Measurements from ENCODE around the gene EVA1A.

The EVA1A gene

GRCh38 chr2:75540994-75541393 is 19.7 kb downstream of the EVA1A start:
- no peak for DNase-seq (ENCODE audit: low read depth)

DNA sequence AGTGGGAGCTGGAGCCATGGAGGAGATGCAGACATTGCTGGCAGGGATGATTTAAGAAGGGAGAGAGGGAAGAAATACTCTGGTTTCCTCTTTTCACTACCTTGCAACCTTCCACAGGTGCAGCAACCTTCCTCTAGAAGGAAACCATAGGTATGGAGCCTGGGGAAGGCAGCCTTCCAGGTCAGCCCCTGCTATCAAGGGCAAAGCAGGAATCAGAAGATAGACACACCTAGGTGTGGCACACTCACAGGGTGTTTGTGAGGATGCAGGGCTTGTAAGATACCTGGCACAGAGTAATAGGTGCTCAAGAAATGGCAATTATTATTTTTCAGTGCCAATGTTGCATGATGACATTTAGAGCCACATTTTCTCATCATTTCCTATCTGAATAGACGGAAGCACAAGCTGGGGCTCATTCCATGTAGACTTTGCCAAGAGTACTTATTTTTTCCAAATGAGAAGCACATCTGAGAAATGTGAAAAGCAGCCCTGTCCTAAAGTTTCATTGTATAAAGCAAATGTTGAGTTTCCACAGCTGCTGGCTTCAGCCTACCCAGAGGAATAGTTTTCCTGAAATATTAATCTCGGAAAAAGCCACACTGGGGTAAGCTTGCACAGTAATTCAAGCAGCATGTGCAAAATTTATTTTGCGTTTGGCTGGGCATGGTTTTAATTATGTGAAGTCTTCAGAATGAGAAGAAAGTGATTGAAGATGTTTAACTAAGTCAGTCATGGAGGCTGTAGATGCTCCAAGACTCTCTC is 20.6 kb downstream of the EVA1A start:
- DNase-seq (ENCODE audit: low read depth): no peak

- no peak for DNase-seq (ENCODE audit: low read depth)
Observed at GRCh38 chr2:75538521-75539490, 21.9 kb downstream of the EVA1A start.

GRCh38 chr2:75537658-75538057 is 23.1 kb downstream of the EVA1A start:
- DNase-seq (ENCODE audit: low read depth): no peak

- DNase-seq (ENCODE audit: low read depth): no peak
Observed at GRCh38 chr2:75533135-75533534, 27.6 kb downstream of the EVA1A start.

- no peak for DNase-seq (ENCODE audit: low read depth)
Observed at GRCh38 chr2:75532488-75532887, 28.3 kb downstream of the EVA1A start.

- no peak for DNase-seq (ENCODE audit: low read depth)
Observed at GRCh38 chr2:75528221-75528977, 32.3 kb downstream of the EVA1A start.

DNA sequence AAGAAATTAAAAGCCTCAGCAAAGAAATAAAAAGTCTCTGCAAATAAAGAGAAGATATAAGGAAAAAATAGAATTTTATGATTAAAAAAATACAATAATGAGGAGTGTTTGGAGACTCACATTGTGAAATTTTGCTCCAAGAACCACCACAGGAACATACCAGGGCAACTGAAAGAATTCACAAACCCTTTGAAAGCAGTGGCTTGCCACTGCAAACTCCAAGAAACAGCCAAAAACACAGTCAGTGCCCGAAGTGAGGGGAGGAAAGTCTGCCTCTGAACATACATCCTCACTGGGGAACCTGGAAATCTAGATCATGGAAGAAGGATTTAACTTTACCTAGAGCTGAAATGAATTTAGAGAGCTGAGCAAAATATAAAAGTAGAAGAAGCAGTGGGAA is 33.1 kb downstream of the EVA1A start:
- no peak for DNase-seq (ENCODE audit: low read depth)

- no peak for DNase-seq (ENCODE audit: low read depth)
Observed at GRCh38 chr2:75526842-75527241, 33.9 kb downstream of the EVA1A start.

DNA sequence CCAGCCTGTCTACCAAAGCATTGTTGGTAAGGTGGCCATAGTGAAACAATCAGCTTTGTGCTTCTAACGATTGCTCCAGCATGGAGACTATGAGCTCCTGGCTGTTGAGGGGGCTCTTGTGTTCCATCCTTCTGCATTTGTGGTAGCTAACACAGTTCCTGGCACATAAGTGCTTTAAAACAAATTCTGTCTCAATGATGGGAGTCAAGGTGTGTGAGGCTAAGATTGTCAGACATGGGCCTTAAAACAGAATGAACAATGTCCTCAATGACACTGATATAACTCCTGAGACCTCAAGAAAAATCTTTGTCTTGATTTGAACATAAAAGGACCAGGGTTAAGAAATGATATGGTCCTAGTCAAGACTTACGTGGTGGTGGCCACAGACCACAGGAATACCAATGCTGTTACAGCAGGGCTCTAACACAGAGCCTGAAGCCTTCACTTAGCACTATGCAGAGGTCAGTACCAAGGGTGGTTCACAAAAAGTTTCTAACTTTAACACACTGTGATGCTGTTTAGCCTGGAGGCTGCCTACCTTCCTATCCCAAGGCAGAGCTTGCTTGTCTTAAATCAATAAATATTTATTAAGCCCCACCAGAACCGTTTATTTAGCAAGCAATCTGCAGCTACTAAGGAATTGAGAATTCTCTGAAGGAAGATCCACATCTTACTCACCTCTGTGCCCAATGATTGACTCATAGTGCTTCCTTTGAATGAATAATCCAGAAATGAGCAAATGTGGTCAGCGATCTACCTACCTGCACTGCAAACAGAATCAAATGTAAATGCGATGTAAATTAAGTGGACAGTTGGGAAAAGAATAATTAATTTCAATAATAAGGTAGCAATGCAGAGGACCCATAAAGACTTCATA is 35.1 kb downstream of the EVA1A start:
- DNase-seq (ENCODE audit: low read depth): no peak

DNA sequence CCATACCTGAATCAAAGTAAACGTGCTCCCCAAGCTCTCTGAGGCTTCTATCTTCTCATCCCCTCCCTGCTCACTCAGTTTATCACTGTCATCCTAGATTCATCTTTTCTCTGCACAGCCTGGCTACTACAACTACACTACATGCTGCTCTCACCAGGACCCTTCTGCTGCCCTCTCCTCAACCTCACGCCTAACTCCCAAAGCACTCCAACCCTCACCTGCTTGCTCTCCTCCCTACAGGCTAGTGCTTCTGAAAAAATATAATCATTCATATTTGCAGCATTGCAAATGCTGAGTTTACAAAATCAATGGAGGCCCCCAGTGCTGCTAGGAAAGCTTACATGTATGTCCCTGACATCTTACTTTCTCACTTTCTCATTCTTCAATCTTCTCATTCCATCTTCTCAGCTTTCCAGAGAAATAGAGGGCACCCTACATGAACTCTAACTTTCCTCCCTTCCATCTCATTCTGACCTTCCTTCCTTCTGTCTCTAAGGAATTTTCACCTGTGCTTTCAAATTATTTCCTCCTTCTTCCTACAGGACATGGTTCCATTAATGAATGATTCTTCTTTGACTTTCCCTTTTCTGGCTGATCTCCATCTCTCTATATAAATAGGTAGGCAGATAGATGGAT is 36.3 kb downstream of the EVA1A start:
- DNase-seq (ENCODE audit: low read depth): no peak

- no peak for DNase-seq (ENCODE audit: low read depth)
Observed at GRCh38 chr2:75523313-75524275, 37.1 kb downstream of the EVA1A start.

- no peak for DNase-seq (ENCODE audit: low read depth)
Observed at GRCh38 chr2:75522543-75523312, 38.0 kb downstream of the EVA1A start.

- no peak for DNase-seq (ENCODE audit: low read depth)
Observed at GRCh38 chr2:75521225-75521872, 39.4 kb downstream of the EVA1A start.

DNA sequence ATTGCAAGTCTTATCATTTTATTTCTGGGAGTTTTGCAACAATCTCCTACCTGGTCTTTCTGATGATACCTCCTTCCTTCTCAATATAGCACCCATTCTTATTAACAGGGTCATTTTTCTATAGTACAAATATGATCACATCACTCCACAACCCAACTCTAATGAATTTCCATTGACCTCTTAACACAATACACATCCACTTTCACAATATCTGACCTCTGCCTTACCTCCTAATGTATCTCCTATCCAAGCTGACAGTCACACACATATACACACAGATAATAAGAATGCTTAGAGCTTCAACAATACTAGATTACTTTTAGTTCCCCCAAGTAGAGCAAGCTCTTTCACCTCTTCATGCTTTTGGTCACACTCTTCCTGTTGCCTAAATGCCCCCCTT is 40.9 kb downstream of the EVA1A start:
- no peak for DNase-seq (ENCODE audit: low read depth)

- DNase-seq (ENCODE audit: low read depth): no peak
Observed at GRCh38 chr2:75518638-75519465, 41.9 kb downstream of the EVA1A start.

- DNase-seq (ENCODE audit: low read depth): no peak
Observed at GRCh38 chr2:75517547-75518230, 43.0 kb downstream of the EVA1A start.
